ENCODE data around the gene SLC4A1AP. TPM values are rescaled to one million over a fixed set of nuclear protein-coding genes. Genes with fewer than 3 reads are reported as not detected.

The SLC4A1AP gene
- total RNA-seq, 2 donors from 2014 or later, result 15.0 to 17.2 TPM

- intact Hi-C loops (cut with DNase I), result no loop called here
- DNase-seq (ENCODE audit: low spot score), result no peak
Observed at GRCh38 chr2:27730980-27731691, 67.4 kb downstream of the SLC4A1AP start.

- DNase-seq (ENCODE audit: low spot score), result no peak
- intact Hi-C loops (cut with DNase I), result no loop called here
Observed at GRCh38 chr2:27734305-27734704, 70.6 kb downstream of the SLC4A1AP start.

- intact Hi-C loops (cut with DNase I), result no loop called here
- DNase-seq (ENCODE audit: low spot score), result peak; percentile 95
Observed at GRCh38 chr2:27735263-27735904, 71.7 kb downstream of the SLC4A1AP start.

- DNase-seq (ENCODE audit: low spot score), result no peak
- intact Hi-C loops (cut with DNase I), result no loop called here
Observed at GRCh38 chr2:27736031-27736889, 72.6 kb downstream of the SLC4A1AP start.

GRCh38 chr2:27736890-27737204 is 73.2 kb downstream of the SLC4A1AP start:
- no peak for DNase-seq (ENCODE audit: low spot score)
- intact Hi-C loops (cut with DNase I), result no loop called here

GRCh38 chr2:27737676-27738348 is 74.1 kb downstream of the SLC4A1AP start:
- DNase-seq (ENCODE audit: low spot score), result no peak
- intact Hi-C loops (cut with DNase I), result no loop called here

GRCh38 chr2:27738349-27739057 is 74.8 kb downstream of the SLC4A1AP start:
- intact Hi-C loops (cut with DNase I), result no loop called here
- DNase-seq (ENCODE audit: low spot score), result no peak

GRCh38 chr2:27739058-27739373 is 75.3 kb downstream of the SLC4A1AP start:
- no peak for DNase-seq (ENCODE audit: low spot score)
- intact Hi-C loops (cut with DNase I), result no loop called here

GRCh38 chr2:27741673-27742072 is 78.0 kb downstream of the SLC4A1AP start:
- intact Hi-C loops (cut with DNase I), result no loop called here
- DNase-seq (ENCODE audit: low spot score), result no peak

GRCh38 chr2:27742571-27742970 is 78.9 kb downstream of the SLC4A1AP start:
- intact Hi-C loops (cut with DNase I), result no loop called here
- no peak for DNase-seq (ENCODE audit: low spot score)

Other genes starting within 250 kb of the SLC4A1AP start
- 10 to 100 TPM; 72.9 to 88.1 TPM for gene NRBP1, start 235.3 kb upstream of the SLC4A1AP start, total RNA-seq
- gene KRTCAP3, start 221.5 kb upstream of the SLC4A1AP start, total RNA-seq, result 1 to 10 TPM in 1 of 2 donors, under 1 TPM in 1; 0.46 to 1.4 TPM
- gene IFT172, start 174.1 kb upstream of the SLC4A1AP start, total RNA-seq, result 10 to 100 TPM; 15.8 to 23.4 TPM
- gene FNDC4, start 168.7 kb upstream of the SLC4A1AP start, total RNA-seq, result 10 to 100 TPM; 11.7 to 22.1 TPM
- gene GCKR, start 167.1 kb upstream of the SLC4A1AP start, total RNA-seq, result 1 to 10 TPM in 1 of 2 donors, under 1 TPM in 1; 0.65 to 2.9 TPM
- gene ZNF512, start 80.8 kb upstream of the SLC4A1AP start, total RNA-seq, result 10 to 100 TPM; 25.2 to 27.4 TPM
- gene CCDC121, start 34.9 kb upstream of the SLC4A1AP start, total RNA-seq, result 1 to 10 TPM; 3.3 to 4.3 TPM
- gene GPN1, start 34.8 kb upstream of the SLC4A1AP start, total RNA-seq, result 10 to 100 TPM; 17.9 to 18.3 TPM
- 10 to 100 TPM; 18.4 to 22.8 TPM for gene SUPT7L, start 275 bp upstream of the SLC4A1AP start, total RNA-seq
- 10 to 100 TPM; 88.8 to 93.0 TPM for gene MRPL33, start 107.8 kb downstream of the SLC4A1AP start, total RNA-seq
- gene RBKS, start 226.5 kb downstream of the SLC4A1AP start, total RNA-seq, result 1 to 10 TPM; 1.5 TPM
- gene BABAM2, start 226.8 kb downstream of the SLC4A1AP start, total RNA-seq, result 10 to 100 TPM; 39.1 to 43.1 TPM

All from posterior vena cava (tissue), 2 donors.